ENCODE data around the gene CADM1.

DNA sequence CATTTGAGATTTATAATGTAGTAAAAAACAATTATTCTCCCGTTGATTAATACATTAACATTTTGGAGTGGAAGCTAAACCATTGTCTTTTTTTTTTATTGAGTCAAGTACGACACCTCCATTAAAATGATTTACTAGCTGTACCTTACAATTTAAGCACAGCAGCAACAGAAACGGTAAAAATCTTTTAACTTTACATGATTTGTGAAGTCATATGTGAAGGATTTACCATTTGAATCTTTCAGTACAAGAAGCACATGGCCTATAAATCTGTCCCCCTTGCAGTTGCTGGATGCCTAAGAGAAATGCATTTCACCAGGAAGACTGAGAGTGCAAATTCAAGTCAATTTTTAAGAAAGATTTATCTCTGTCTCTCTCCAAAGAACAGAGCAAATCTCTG lies 324.6 kb downstream of the CADM1 start:
- TF ChIP-seq EZH2 (IDR thresholded peaks at IDR 0.05; ENCODE audit: borderline replicate concordance, low read depth, low read length, severe bottlenecking), result no peak
- TF ChIP-seq CTCF (IDR thresholded peaks at IDR 0.05; ENCODE audit: borderline replicate concordance, extremely low read depth, low read length, poor library complexity, severe bottlenecking), result no peak

Data from DND-41 (cell line).